ENCODE results near the gene TMEM109. TPM values are rescaled to one million over a fixed set of nuclear protein-coding genes. Genes with fewer than 3 reads are reported as not detected.

The TMEM109 gene
- total RNA-seq, 1 donor from 2014 or later, result 7.6 TPM

DNA sequence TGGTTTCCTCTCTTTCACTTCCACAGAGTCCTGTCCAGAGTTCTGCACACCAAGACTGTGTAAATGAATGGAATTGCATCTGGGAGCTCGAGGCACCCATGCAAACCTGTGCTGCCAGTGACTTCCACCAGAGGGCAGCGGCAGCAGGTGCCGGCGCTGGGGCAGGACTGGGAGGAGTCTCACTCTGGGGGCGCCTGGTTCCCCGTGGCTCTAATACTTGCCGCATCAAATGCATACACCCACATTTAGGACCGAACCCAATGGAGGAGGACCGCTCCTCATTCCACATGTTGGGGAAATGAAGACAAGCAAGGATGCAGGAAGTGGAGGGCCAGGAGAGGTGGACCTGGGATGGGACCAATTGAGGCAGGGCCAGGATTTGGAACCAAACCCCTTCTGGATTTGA is 56.4 kb downstream of the TMEM109 start:
- FAIRE-seq, result no peak
- H3K27me3 ChIP-seq (ENCODE audit: control insufficient read depth, insufficient read depth, low read length), result peaks cover 2% of the 10 kb centered on the region
- TF ChIP-seq, protein P1, sequence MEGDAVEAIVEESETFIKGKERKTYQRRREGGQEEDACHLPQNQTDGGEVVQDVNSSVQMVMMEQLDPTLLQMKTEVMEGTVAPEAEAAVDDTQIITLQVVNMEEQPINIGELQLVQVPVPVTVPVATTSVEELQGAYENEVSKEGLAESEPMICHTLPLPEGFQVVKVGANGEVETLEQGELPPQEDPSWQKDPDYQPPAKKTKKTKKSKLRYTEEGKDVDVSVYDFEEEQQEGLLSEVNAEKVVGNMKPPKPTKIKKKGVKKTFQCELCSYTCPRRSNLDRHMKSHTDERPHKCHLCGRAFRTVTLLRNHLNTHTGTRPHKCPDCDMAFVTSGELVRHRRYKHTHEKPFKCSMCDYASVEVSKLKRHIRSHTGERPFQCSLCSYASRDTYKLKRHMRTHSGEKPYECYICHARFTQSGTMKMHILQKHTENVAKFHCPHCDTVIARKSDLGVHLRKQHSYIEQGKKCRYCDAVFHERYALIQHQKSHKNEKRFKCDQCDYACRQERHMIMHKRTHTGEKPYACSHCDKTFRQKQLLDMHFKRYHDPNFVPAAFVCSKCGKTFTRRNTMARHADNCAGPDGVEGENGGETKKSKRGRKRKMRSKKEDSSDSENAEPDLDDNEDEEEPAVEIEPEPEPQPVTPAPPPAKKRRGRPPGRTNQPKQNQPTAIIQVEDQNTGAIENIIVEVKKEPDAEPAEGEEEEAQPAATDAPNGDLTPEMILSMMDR (IDR thresholded peaks at IDR 0.05; ENCODE audit: insufficient read depth, low read length, severe bottlenecking), result peak; percentile 92

DNA sequence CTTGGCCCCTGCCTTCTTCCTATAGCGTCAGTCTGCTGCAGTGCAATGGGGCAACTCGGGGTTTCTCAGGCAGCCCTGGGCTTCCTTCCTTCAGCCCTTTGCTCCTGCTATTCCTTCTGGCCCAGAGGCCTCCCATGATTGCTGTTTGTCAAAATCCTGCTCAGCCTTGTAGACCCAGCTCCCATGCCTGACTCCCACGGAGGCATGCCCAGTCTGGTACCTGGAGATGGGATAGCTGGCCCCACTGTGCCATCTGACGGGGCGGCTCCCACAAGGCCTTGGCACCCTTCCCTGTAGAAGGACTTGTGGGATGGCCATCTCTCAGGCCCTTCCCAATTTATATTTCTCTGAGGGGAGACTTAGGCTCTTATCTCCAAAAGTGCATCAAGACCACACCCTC is 56.9 kb downstream of the TMEM109 start:
- TF ChIP-seq, protein P1 (IDR thresholded peaks at IDR 0.05; ENCODE audit: insufficient read depth, low read length, severe bottlenecking), result no peak
- Histone ChIP-seq H3K4me3 (ENCODE audit: low read depth, low read length) (no peak overlapping the region), H3K27me3 (ENCODE audit: control insufficient read depth, insufficient read depth, low read length) (peaks cover 2% of the 10 kb centered on the region), H3K36me3 (ENCODE audit: control insufficient read depth, insufficient read depth, low read length) (no peaks in the 10 kb centered on the region)
- no peak for FAIRE-seq
- no peak for DNase-seq (ENCODE audit: low read depth)

More for the DNA sequence above, 56.4 kb downstream of the TMEM109 start:
- H3K36me3 ChIP-seq (ENCODE audit: control insufficient read depth, insufficient read depth, low read length), result no peaks in the 10 kb centered on the region
- H3K4me3 ChIP-seq (ENCODE audit: low read depth, low read length), result no peak overlapping the region
- DNase-seq (ENCODE audit: low read depth), result peak; percentile 22

DNA sequence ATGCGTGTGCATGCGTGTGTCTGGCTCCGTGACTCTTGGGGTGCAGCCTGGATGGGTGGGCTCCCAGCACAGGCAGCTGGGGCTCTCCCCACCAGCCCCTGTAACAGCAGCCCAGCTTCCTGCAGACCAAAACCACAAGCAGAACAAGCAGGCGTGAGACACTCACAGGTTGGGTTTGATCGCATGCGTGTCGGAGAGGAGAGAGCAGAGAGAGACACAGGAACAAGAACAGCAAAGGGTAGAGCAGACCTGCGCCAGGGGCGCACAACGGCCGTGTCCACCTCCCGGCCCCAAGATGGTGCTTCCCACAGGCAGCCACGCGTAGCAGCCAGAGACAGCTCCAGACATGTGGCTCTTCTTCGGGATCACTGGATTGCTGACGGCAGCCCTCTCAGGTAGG is 57.6 kb downstream of the TMEM109 start, which contains the start of gene CD6:
Gene CD6, plus strand, starts transcription at position 161 of the 400 bp plus-strand sequence. Its CDS starts 186 bp downstream, at position 347.
- no peak within 1 kb of the TSS for H3K4me3 ChIP-seq (ENCODE audit: low read depth, low read length)
- FAIRE-seq (no peak), DNase-seq (ENCODE audit: low read depth) (no peak)
- TF ChIP-seq, protein P1 (IDR thresholded peaks at IDR 0.05; ENCODE audit: insufficient read depth, low read length, severe bottlenecking), result no peak
- H3K36me3 ChIP-seq (ENCODE audit: control insufficient read depth, insufficient read depth, low read length), result no peaks in the 10 kb centered on the region
- H3K27me3 ChIP-seq (ENCODE audit: control insufficient read depth, insufficient read depth, low read length), result peaks cover 2% of the 10 kb centered on the region

DNA sequence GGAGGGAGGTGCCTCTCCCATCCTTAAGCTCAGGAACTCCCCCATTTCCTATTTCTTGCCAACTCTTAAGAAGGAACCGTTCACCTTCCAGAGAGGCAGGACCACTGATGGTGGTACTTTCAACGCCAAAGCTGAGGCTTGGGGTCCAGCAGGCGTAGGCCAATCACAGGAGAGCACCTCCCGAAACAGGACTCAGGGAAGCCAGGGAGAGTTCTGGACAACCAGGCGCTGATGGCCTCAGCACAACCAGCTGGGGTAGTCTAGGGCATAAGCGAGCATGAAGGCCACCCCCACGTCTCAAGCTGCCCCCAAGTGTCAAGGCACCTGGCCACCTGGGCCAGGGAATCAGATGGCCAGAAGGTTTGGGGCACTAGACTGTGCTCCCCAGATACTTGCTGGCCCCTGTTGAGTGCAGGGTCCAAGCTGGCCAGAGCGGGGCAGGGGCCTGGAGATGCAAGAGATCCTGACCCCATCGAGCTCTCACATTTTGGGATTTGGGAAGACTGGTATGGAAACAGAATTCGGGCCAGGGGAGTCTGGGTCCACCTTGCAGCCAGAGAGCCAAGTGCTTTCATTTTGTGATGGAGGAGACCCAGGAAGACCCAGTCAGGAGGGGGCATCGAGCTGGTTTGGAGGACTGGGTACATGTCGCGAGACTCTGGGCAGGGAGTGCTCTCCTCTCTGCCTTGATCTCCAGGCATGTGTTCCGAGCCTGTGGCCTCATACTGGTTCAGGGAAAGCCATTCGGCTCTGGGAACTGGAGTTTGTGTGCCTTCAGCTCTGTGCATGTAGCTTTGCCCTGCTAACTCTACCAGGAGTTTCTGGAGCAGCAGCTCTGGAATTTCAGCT is 58.4 kb downstream of the TMEM109 start:
- H3K4me3 ChIP-seq (ENCODE audit: low read depth, low read length), result no peak overlapping the region
- TF ChIP-seq, protein P1 (IDR thresholded peaks at IDR 0.05; ENCODE audit: insufficient read depth, low read length, severe bottlenecking), result no peak
- H3K36me3 ChIP-seq (ENCODE audit: control insufficient read depth, insufficient read depth, low read length), result no peaks in the 10 kb centered on the region
- FAIRE-seq (no peak), DNase-seq (ENCODE audit: low read depth) (no peak)
- H3K27me3 ChIP-seq (ENCODE audit: control insufficient read depth, insufficient read depth, low read length), result no peaks in the 10 kb centered on the region

Other genes starting within 250 kb of the TMEM109 start
- gene MS4A8, start 214.5 kb upstream of the TMEM109 start, total RNA-seq, result not detected in 2 replicates
- not detected in 2 replicates for gene MS4A18, start 189.4 kb upstream of the TMEM109 start, total RNA-seq
- gene MS4A15, start 157.3 kb upstream of the TMEM109 start, total RNA-seq, result not detected in 2 replicates
- not detected in 2 replicates for gene MS4A10, start 128.8 kb upstream of the TMEM109 start, total RNA-seq
- 7.4 TPM in 2 replicates for gene CCDC86, start 72.0 kb upstream of the TMEM109 start, total RNA-seq
- 0.13 TPM in 1 of 2 replicates, not detected in the other for gene PTGDR2, start 58.2 kb upstream of the TMEM109 start, total RNA-seq
- not detected in 2 replicates for gene ZP1, start 46.6 kb upstream of the TMEM109 start, total RNA-seq
- gene PRPF19, start 7.6 kb upstream of the TMEM109 start, total RNA-seq, result 30.2 and 36.1 TPM in 2 replicates
- gene TMEM132A, start 10.3 kb downstream of the TMEM109 start, total RNA-seq, result 22.6 and 25.2 TPM in 2 replicates
- 0.38 and 1.3 TPM in 2 replicates for gene SLC15A3, start 38.0 kb downstream of the TMEM109 start, total RNA-seq
- not detected in 2 replicates for gene CD6, start 57.5 kb downstream of the TMEM109 start, total RNA-seq
- not detected in 2 replicates for gene CD5, start 188.3 kb downstream of the TMEM109 start, total RNA-seq
- 8.7 and 11.3 TPM in 2 replicates for gene VPS37C, start 247.3 kb downstream of the TMEM109 start, total RNA-seq

All from bronchial epithelial cell (primary cell).